GM23338 (cell line): ENCODE results near the gene FTCD. TPM values are rescaled to one million over a fixed set of nuclear protein-coding genes. Genes with fewer than 3 reads are reported as not detected.

Experiments used
- CREB1 ChIP-seq: fragments of 250-450 bp; sonication (Bioruptor Pico); IDR thresholded peaks from 2 replicates; pipeline ENCODE4 v1.5.0; 2020; ENCODE audit warnings: low read depth, mild to moderate bottlenecking, moderate library complexity
- CTCF ChIP-seq, 2 experiments: fragments of 200-600 bp in 1 of 2; sonication (generic) in 1 of 2; conservative IDR thresholded peaks; 2 replicates each; pipeline versions ENCODE4 v1.5.1 to v1.6.1; 2016 to 2017; ENCODE audit warnings: antibody characterized with exemption in 2 of 2, low read depth in 2 of 2, mild to moderate bottlenecking in 2 of 2, moderate library complexity in 1 of 2
- ETS1 ChIP-seq: IDR thresholded peaks from 2 replicates; pipeline ENCODE4 v1.6.1; 2016; ENCODE audit warnings: antibody characterized with exemption
- EZH2 ChIP-seq: fragments of 200-600 bp; sonication (generic); IDR thresholded peaks from one replicate; pipeline ENCODE4 v1.8.0; 2017; ENCODE audit warnings: antibody characterized with exemption, mild to moderate bottlenecking, low read depth; ENCODE audit not compliant: unreplicated experiment
- EZH2phosphoT487 ChIP-seq: fragments of 200-600 bp; sonication (generic); IDR thresholded peaks from one replicate; pipeline ENCODE4 v1.8.1; 2018; ENCODE audit warnings: antibody characterized with exemption; ENCODE audit not compliant: unreplicated experiment
- JUNB ChIP-seq: IDR thresholded peaks from one replicate; pipeline ENCODE4 v1.6.1; 2016; ENCODE audit warnings: antibody characterized with exemption; ENCODE audit not compliant: unreplicated experiment
- POLR2AphosphoS5 ChIP-seq: IDR thresholded peaks from 2 replicates; pipeline ENCODE4 v1.6.1; 2016; ENCODE audit warnings: antibody characterized with exemption, low read depth
- STAT1 ChIP-seq: IDR thresholded peaks from one replicate; pipeline ENCODE4 v1.6.1; 2016; ENCODE audit warnings: antibody characterized with exemption; ENCODE audit not compliant: unreplicated experiment
- ZNF114 ChIP-seq: fragments of 250-450 bp; sonication (Bioruptor Pico); IDR thresholded peaks from 2 replicates; pipeline ENCODE4 v1.5.0; 2020; ENCODE audit warnings: mild to moderate bottlenecking, moderate library complexity
- ZNF331 ChIP-seq: fragments of 250-450 bp; sonication (Bioruptor Pico); IDR thresholded peaks from 2 replicates; pipeline ENCODE4 v1.5.0; 2020; ENCODE audit warnings: low read depth, mild to moderate bottlenecking, moderate library complexity
- ZNF462 ChIP-seq: fragments of 250-450 bp; sonication (Bioruptor Pico); IDR thresholded peaks from 2 replicates; pipeline ENCODE4 v1.5.0; 2020; ENCODE audit warnings: mild to moderate bottlenecking, moderate library complexity
- polyA plus RNA-seq: library from polyadenylated mRNA; unstranded; fragments of >200 nt; fragmentation: Nextera tagmentation; extraction: Ambion mirVana; gene quantifications from 2 replicates; pipeline ENCODE4 v1.2.1, GENCODE V29; 2016
- total RNA-seq: library from RNA; depleted of rRNA; stranded (reverse); fragments of >200 nt; shearing (Covaris generic); gene quantifications from 2 replicates; pipeline ENCODE4 v1.2.3, GENCODE V29; 2014

The FTCD gene
- total and polyA plus RNA-seq, 2 experiments from 2014 or later, result 0.90 to 2.3 TPM

- TF ChIP-seq ZNF462 (CRISPR knock-in tag), result no peak
- no peak for TF ChIP-seq CREB1 (CRISPR knock-in tag)
- TF ChIP-seq ETS1, result no peak
- TF ChIP-seq EZH2, result no peak
- TF ChIP-seq JUNB, result no peak
- TF ChIP-seq ZNF114 (CRISPR knock-in tag), result no peak
- no peak for TF ChIP-seq ZNF331 (CRISPR knock-in tag)
- TF ChIP-seq POLR2AphosphoS5, result no peak
- TF ChIP-seq STAT1, result no peak
- no peak for TF ChIP-seq CTCF (conservative IDR thresholded peaks at IDR 0.05; ENCODE audit: low read depth in 2 of 2)
- TF ChIP-seq EZH2phosphoT487, result no peak
These were observed 8.5 kb downstream of the FTCD start (continued) for GRCh38 chr21:46146856-46147255.
